ENCODE results near the gene SETBP1.
A peak's percentile ranks its signal among the peaks of the same experiment; 100 is the strongest.

Gene SETBP1

DNA sequence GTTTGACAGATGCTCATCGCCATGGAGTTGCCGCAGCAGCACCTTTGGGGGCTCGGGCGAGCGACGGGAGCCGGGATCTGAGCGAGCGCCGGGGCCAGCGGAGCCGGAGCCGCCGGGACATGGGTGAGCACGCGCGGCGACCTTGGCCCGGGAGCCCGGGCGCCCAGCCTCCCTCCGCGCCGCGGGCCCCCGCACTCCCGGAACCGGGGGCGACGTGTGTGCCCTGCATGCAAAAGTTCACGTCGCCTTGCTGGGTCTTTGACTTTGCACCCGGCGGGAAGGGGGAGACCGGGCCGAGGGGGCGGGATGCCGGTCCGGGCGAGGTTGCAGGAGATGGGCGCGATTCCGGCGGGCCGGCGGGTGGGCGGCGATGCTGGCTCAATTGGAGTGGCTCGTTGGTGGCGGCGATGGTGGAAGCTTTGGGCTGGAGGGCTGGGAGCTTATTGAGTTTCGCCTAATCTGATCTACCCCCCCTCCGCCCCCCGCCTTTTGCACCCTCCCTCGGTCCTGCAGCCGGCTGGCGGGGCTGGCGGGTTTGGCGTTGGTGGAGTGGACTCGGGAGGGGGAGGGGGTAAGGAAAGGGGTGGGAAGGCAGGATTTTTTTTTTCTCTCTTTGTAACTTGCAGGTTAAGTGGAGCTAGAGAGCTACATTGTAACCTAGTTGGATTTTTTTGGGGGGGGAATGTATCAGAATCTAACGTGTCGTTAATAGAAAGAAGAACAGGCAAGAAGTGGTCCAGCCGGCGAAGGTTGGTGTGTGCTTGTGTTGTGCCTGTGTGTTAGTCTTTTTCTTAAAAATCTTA is at the start of gene SETBP1:
Gene SETBP1, plus strand, starts transcription at position 616 of the 803 bp plus-strand sequence. CDS start 20,459 bp downstream, outside the sequence.
- DNase-seq, result peak; percentile 7

DNA sequence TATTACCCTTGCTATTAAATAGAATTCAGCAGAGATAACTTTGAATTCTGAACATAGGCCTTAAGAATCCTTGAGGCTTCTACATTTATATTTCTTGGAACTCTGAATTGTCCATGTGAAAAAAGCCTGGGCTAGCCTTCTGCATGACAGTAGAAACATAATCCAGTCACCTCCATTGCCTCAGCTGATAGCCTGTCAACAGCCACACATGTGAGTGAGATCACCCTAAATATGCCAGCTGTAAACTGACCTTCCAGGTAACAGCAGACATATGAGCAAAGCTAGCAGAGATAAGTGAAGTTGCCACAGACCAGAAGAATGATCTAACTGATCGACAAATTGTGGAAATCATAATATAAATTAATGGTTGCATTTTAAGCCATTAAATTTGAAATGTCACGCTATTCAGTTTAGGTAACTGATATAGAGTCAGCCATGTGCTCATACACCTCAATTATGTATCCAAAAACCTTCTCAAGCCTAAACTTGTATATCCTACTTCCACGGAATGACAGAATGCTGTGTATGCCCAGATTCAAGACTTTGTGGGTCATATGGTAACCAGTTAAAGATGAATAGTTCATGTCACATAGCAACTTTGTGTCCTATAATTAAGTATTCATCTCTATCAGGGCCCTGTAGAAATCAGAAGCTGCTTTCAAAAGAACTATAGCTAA is 48.1 kb upstream of the SETBP1 start:
- no peak for DNase-seq

DNA sequence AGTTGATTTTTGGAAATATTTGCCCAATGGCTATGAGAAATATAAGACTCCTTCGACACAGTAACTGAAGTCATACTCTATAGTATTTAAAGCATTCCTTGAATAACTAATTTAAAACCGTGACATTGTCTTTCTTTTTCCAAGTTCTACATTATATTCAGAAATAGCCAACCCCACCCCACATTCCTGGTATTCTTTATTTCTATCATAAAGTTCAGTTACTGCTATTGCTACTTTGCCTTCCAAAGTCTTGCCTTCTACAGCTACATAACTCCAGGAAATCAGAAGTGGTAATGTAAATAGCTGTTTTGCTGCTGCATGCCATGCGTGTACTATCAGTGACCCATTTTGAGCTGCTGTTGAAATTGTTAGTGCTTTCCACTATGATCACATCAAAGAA is 45.1 kb upstream of the SETBP1 start:
- DNase-seq, result no peak

DNA sequence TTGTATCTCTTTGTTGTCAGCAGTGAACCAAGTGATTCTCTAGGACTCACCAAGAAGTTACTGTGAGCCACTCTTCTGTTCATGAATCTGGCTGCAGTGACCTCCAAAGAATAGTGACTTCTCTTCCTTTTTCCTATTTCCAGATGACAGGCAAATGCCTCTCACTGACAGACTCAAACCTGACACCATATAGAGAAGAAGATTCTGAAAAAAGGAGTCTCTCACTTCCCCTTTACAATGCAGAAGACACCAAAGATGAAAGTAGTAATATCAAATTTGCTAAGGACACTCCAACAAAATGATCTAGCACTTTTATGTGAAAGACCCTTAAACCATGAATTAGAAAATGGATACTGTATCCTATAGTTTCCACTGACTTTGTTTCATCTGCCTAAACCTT is 44.4 kb upstream of the SETBP1 start:
- DNase-seq, result no peak

DNA sequence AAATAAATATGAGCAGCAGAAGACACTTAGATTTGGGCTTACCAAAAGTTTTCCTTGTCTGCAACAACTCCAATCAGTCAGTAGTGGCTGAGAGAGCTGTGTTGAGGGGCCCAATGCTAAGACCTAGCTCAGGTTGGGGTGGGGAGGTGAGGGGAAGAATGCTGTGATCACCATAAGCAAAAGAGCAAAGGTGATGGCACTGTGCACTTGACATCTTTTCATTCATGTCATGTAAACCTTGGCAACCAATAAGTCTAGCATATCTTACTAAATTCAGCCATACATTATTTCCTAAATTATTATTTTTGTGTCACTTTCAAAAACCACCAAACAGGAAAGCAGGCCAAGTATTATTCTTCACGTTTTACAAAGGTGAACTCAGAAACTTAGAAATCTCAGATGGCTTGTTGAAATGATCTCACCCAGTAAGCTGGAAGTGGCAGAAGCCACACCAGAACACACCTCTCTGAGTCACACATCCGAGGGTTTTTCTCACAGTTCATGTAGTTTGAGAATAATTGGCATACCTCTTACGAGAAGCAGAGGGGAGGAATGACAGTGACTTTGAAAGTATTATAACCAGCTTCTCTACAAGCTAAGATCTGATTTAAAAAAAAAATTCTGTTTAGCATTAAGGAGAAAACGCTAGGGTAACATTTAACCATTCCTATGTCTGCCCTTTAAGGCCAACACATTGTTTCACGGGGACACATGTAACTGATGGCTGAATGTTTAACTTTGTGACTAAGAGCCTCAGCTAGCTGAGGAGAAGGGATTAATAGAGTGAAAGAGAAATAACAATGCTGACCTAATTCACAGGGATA is 43.3 kb upstream of the SETBP1 start:
- peak; percentile 55 for DNase-seq

DNA sequence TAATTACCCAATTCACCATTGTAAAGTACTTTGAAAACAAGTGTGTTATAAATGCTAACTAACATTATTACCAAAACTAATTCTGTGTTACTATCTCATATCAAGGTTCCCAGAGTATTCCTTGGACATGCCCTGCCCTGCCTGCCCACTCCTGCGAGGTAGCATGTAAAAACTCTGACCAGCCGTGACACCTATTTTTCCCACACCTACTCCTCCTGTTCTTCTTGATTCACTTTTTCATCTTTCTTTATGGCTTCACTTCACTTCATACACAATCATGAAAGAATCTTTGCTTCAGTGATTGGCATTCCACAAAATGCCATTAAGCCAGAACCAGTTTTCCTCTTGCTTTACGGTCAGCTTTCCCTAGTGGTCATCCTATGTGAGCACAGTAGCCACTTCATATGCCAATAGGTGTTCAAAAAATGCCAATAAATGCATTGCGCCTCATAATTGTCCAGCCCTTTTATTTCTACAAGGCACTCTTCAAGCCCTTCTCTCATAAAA is 42.6 kb upstream of the SETBP1 start:
- no peak for DNase-seq

DNA sequence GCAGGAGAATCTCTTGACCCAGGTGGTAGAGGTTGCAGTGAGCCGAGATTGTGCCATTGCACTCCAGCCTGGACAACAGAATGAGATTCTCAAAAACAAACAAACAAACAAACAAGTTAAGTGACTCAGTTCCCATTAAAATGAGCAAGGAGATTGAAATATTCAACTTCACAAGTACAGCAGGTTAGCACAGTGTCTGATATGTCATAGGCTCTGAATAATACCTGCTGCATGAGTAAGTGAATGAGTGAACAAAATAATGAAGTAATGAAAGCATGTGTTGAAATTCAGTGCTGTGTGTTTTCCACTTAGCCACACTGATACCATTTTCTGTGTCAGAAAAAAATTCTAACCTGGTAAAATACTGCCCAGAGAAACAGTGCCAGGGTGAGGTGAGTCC is 41.9 kb upstream of the SETBP1 start:
- no peak for DNase-seq

DNA sequence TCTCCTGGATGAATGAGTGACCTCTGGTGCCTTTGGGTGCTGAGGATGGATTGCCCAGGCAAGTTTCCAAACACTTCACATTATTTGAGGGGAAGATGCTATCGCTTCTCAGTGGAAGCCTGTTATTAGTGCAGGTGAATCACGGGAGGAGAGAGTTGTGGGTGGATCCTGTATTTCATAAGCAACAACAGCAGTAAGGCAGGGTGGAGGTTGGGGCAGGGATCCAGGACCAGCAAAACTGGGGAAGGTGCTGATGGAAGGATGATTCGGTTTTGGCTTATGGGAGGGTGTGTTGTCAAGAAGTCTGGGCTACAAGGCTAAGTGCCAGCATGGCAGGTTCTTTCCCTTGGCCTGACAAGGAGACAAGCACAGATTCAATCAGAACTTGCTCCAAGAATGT is 37.7 kb upstream of the SETBP1 start:
- no peak for DNase-seq

DNA sequence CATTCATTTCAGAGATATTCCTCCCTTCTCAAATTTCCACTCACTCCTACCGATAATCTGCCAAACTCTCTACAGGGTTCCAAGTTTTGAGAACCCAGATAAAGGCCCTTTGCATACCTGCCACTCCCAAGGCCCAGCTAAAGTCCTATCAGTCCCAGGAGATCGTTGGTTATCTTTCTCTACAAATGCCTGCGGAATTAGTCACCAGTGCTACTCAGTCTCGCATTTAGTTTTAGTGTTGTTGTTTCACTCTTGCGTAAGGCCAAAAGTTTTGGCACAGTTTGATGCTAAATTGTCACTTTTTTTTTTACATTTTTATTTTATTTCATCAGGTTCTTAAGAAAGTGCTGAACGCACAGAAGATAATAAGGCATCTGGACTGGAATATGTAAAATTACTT is 29.2 kb upstream of the SETBP1 start:
- no peak for DNase-seq

DNA sequence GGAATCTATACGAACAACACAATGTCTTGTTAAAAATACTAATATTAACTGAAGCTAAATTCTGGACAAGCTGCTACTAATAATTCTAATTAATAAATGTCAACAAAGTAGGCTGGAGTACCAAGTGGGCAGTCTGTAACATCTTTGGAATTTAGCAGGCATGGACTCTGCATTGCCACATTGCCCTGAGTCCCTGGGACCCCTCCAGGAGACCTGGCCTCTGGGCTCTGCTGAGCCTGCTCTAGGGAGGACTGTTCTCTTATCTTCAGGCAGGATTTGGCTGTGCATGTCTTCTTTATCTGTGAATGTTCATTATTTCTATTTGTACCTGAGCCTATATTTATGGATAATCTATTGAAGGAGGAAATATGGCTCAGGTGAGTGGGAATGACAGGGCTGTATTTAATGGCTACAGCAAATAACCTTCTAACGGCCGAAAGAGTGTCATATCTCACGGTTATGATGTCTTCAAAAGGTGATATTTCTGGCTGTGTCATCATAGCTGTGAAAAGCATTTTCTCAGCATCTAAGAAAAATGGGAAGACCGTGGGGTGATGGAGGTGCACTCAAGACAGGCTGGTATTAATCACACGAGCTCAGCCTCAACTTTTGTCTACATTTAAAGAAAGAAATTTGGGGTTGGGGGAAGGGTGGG is 28.6 kb upstream of the SETBP1 start:
- DNase-seq, result no peak

DNA sequence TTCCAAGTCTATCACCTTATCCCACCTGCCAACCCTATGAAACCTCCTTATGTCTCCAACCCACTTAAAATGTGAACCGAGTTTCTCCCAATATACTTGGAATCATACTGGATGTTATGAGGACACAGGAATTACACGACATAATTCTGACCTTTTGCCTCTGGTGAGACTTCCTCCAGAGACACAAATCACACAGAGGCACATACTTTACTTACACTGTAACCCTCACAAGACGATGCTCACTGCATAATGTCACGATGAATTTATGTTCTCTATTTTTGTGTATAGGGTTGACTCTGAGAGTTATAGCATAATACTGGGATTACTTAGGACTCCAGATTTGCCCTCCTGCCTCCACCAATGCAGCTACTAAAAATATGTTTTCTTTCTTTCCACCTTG is 28.0 kb upstream of the SETBP1 start:
- DNase-seq, result no peak

DNA sequence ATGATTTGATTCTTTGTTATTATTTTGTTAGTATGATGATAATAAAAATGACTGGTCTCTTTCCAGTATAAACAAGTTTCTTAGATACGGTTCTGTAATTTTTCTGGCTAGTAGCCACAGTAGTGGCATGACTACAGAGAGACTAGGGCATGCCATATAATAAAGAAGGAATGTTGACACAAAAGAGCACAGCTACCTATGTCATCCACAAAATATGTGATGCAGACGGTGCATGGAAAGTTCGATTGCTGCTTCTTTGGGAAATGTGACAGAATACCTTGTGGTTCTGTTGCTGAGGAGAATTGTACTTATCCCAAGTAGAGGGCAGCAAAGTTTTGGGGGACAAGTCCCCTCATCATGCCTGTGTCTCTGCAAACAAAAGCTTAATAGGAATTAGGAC is 26.1 kb upstream of the SETBP1 start:
- DNase-seq, result no peak

DNA sequence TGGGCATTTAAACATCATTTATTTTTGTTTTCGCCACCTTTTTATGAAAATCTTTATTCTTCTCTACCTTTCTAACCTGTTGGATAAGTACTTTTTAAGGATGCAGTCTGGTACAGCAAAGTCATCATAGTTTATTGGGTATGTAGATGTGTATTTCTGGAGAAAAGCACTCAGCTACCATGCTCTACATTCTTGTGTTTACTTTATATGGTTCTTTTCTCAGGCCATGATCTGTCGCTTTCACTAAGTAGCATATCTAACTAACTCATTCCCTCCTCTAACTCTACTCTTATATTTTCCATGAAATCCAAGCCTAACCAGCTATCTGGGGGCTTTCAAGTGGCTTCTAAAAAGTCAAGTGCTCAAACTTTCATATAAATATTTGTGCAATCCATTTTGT is 25.3 kb upstream of the SETBP1 start:
- DNase-seq, result no peak

DNA sequence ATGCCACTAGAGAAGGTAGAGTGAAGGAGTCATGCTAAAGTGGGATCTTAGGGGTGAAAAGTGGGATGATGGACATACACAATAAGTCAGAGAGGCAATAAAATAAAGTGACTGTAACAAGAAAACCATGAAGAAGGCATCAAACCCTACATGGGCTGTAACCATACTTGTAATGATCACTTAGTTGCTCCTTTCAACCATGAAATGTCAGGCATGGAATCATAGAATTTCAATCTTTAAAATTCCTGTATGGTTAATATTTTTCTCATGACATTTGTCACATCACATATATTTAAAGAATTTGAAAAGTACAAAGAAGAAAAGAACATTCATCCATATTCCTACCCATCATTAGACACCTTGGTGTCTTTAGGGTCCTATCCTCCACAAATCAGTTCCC is 20.9 kb upstream of the SETBP1 start:
- DNase-seq, result no peak

DNA sequence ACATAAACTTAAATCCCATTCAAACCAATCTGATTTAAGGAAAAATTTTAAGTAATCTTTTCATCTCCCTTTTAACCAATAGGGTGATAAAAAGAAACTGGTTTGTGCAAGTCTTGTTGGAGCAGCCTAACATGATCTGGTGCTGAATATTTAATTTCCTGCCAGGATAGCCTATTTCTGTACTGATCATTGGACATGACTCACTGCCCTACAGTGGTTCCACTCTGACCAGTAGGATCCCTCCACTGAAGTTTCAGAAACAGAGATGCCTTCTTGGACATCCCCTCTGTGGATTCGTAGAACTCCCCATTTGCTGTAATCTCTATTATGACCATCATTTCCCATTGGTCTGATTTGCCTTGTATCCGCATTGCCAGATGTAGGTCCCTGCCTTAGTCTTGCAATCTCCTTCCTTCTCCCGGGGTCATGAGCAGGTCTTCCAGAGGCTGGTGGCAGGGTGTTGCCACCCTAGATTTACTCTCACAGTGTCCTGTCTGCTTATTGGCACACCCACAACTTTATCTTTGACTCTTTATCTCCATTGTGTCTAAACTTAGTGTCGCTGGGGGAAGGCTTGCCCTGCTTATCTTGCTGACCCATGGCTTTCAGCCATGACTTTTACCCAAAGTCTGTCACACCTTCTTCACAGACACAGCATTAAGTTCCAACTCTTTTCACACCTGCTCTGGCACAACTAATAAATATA is 12.3 kb upstream of the SETBP1 start:
- DNase-seq, result no peak

DNA sequence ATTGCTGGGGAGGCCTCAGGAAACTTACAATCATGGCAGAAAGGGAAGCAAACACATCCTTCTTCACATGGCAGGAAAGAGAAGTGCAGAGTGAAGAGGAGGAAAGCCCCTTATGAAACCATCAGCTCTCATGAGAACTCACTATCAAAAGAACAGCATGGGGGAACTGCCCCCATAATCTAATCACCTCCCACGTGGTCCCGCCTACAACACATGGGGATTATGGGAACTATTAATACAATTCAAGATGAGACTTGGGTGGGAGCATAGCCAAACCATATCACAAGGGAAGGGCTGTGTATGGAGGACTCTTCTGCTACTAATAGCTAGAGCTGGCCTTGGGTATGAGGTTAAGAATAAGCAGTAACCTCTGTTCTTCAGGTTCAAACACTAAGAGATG is 8.8 kb upstream of the SETBP1 start:
- DNase-seq, result no peak

DNA sequence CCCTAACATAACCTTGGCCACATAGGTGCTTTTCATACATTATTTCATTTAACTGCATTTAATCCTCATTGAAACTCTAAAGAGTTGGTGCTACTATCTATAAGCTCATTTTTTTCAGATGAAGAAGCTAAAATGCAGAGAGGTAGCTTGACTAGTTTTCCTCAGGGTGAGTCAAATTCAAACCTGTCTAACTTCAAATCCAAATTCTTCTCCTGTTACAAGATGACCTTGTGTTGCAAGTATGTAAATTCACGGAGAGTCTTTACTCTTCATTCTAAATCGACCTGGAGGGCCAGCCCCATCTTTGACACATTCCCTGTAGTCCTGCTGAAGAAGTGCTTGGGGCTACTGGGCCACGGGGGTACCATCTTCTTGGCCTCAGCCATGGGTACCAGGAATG is 8.2 kb upstream of the SETBP1 start:
- DNase-seq, result no peak

DNA sequence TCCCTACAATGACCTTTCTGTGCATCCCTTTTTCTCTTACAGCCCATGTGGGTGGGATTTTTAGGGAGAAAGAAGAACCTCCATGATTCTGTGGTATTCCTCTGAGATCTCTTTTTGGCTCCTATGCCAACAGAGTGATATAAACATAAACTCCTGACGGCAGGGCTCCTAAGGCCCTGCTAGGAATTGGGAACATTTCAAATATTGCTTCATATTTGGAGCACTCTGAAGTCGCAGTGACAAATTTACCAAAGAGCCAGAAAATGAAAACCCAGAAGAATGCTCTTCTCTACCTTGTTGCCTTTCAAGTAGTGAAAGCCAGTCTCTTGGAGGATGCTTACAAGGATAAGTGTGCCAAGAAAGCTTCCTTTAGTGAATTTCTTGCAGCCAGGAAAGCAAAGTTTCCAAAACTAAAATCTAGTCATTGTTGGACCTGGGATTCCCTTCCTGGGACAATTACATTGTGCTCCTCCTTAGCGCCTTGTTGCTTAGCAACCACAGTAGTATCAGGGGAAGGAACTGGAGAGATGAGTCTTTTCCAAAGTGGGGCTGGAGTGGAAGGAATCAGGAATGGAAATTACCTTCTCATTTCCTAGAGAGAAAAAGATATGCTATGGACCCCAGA is 7.3 kb upstream of the SETBP1 start:
- DNase-seq, result no peak

DNA sequence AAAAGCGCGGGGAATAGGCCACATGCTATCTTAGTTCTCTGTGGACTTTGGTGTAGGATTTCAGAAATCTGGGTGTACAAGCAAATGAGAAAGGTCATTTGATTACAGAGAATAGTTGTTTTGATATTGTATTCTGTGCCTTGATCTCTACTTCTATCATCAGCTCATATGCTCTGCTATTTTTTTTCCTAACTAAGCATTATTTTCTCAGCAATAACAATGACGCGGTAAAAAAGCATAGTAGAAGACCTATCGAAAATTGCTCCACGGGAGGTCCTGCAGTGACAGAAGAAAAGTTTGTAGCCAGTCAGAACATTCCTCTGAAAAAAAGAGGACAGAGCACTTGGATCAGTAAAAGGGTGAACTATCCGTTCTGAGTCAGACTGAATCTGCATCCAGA is 2.8 kb upstream of the SETBP1 start:
- DNase-seq, result no peak

DNA sequence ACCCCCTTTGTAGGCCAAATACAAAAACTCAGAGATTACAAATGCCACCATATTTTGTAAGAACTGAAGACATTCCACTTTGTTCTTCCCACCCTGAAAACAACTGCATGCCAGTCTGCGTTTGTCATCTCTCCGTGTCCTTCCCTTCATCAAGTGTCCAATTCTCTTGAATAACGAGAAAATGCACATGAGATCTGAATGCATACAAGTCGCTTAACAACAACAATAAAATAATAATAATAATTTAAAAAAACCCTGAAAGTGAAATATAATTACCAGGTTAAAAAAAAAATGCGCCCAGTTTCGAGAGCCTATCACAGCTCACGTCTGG is 2.0 kb upstream of the SETBP1 start:
- DNase-seq, result no peak

DNA sequence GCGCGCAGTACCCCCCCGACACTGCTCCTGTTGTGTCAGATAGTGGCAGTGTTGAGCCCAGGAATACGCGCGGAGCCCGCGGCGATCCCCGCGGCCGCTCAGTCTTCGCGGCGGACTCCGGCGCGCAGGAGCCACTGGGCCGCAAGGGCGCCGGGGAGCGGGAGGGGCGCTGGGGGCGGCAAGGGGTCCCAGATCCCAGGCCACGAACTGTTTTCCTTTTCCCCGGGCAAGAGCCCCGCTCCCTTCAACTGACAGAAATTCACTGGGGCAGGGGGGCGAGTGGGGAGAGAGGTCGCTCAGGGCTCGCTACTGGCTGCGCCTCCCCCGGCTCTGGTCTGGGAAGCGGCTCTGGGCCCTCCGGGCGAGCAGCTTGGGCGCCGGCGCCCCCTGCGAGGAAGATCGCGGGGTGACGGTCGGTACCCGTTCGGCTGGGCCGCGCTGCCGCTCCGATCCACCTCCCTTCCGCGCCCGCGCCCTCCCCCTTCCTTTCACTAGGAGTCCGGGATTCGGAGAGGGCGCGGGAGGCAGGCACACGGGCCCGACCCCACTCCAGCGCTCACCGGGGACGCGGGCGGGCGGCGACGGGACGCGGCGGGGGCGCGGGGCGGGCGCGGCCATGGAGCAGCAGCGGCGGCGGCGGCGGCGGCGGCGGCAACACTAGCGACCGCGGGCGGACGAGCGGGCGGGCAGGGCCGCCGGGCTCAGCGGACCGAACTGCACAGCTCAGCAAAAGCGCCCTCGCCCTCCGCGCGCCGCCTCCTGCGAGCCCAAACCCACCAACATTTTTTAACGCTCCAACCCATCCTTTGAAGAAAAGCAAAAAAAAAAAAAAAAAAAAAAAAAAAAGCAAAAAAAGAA is 1.4 kb upstream of the SETBP1 start:
- DNase-seq, result peak; percentile 87
